HG03469 (cell line): ENCODE data around the gene SLC39A9.

Source experiments
- ATAC-seq: cut with Tn5 transposase; IDR thresholded peaks from one replicate; pipeline ENCODE4 v1.9.1; 2021; ENCODE audit warnings: mild to moderate bottlenecking, moderate library complexity, moderate number of reproducible peaks; ENCODE audit not compliant: unreplicated experiment

Gene SLC39A9, protein sequence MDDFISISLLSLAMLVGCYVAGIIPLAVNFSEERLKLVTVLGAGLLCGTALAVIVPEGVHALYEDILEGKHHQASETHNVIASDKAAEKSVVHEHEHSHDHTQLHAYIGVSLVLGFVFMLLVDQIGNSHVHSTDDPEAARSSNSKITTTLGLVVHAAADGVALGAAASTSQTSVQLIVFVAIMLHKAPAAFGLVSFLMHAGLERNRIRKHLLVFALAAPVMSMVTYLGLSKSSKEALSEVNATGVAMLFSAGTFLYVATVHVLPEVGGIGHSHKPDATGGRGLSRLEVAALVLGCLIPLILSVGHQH

DNA sequence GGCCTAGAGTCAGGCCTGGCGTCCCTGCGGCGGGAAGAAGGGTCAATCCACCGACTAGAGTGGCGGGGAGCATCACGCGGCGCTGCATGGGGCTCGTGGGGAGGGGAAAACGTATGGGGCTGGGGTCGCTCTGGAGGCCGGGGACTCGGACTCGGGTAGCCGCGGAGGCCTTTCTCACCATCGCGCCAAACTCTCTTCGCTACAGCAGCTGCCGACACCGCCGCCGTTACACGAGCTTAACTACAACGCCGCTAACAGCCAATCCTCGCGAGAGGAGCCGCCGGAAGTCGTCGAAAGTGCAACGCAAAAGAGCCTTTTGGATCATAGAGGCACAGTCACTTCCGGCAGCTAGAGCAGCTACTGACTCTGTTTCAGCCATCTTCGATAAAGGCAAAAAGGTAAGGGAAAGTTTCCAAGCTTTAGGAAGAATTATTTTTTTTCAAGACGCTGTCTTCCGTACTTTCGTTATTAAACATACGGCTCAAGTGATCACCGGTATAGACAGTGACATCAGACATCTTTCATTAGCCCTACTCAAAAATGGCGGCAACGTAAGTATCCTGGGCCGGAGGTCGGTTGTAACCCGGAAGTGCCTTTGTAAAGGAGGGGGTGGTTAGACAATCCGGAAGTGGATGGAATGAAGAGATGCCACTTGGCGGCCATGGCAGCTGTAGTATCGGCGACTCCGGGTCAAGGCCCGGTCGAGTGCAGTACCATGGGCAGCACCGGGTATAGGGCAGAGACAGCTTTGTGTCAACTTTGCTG is at the start of gene SLC39A9, which contains the start of gene ERH:
Gene SLC39A9, plus strand, starts transcription at position 640 of the 765 bp plus-strand sequence. CDS start 678 bp downstream, outside the sequence.
Gene ERH, minus strand, starts transcription at position 247 of the 765 bp plus-strand sequence. Its CDS starts 66 bp downstream, at position 181.
- ATAC-seq, result peak; percentile 76

DNA sequence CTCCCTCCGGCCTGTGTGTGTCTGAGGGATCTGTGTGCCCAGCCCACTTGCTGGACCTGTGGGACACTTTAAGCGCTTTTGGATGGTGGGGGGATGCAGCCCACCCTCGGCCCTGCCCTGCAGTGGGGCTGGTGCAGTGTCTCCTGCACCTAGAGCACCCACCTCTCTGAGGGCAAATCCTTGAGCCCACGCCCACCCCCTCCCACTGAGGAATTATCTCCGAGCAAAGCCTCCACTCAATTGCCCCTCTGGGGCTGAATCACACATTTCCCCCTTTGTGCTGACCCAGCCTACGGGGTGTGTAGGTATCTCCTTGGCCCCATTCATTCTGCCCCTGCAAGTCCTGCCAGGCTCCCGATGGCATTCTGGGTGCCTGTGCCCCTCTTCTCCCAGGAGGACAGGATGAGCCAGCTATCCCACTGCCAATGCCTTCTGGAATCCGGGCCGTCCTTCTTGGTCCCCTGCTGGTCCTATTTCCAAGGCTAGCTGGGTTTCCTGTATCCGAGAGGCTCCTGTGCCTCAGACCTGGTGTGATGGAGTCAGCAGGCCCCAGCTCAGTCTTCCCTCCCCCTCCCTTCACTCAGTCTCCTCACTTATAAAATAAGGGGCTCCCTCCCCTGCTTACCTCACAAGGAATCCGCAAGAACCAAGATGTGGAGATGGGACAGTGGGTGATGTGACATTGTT is 49.3 kb upstream of the SLC39A9 start:
- ATAC-seq, result no peak

DNA sequence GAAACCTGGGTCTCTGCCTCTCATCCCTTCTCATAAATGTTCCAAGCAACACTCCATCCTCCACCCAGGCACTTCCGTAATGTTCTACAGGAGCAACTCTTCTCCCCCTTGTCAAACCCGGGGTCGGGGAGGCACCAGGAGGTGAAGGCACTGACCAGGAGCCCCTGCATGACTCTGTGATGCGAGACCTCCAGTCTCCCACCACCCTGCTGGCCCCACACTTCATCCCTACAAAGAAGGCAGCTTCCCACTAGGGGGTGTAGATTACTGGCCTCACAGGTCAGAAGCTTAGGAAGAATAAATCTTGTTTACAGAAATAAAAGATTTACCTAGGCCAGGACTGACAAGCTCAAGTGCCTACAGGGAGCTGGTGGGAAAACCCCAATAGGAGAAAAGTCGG is 47.6 kb upstream of the SLC39A9 start:
- no peak for ATAC-seq

DNA sequence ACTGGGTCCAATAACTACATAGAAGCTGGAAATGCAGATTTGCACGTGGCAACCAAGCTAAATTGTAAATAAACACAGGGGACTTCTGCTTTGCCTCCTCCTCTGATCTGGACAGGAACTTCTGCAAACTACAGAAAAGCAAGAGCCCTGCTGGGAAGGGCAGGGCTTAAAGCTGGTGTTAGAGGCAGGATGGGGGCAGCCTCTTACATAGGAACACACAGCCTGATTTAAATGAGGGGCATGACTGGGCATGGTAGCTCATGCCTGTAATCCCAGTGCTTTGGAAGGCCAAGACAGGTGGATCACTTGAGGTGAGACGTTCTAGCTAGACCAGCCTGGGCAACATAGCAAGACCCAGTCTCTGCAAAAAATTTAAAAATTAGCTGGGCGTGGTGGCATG is 47.1 kb upstream of the SLC39A9 start:
- ATAC-seq, result no peak

DNA sequence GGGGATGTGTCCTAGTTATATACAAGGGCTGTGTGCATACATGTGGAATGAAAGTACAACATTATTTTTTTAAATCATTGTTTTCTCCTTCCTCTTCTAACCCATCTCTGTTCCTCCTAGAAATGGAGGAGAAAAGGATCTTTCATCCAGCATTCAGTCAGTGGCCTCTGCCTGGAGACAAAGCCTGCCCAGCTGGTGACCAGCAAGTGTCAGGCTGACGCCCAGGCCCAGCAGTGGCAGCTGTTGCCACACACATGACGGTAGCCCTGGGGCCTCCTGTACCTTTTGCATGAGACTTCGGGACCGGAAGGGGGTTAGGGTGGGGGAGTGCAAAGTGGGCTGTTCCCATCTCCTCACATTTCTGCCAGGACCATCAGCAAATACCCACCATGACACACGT is 46.6 kb upstream of the SLC39A9 start:
- ATAC-seq, result no peak

DNA sequence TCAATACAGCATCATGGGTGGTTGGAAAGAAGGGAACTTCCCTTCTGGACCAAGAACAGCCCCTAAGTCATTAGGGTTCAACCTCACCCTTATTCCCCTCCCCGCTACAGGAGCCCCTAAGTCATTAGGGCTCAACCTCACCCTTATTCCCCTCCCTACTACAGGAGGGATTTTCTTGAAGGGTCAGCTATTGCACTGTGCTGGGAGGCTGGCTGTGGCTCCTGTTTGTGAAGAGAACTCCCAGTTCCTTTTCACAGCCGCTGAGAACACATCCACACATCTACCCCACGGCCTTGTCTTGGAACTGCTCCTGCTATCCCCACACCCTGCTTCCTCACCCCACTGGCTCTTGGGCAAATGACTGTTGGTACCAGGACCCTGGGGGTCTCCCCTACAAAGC is 45.3 kb upstream of the SLC39A9 start:
- no peak for ATAC-seq

DNA sequence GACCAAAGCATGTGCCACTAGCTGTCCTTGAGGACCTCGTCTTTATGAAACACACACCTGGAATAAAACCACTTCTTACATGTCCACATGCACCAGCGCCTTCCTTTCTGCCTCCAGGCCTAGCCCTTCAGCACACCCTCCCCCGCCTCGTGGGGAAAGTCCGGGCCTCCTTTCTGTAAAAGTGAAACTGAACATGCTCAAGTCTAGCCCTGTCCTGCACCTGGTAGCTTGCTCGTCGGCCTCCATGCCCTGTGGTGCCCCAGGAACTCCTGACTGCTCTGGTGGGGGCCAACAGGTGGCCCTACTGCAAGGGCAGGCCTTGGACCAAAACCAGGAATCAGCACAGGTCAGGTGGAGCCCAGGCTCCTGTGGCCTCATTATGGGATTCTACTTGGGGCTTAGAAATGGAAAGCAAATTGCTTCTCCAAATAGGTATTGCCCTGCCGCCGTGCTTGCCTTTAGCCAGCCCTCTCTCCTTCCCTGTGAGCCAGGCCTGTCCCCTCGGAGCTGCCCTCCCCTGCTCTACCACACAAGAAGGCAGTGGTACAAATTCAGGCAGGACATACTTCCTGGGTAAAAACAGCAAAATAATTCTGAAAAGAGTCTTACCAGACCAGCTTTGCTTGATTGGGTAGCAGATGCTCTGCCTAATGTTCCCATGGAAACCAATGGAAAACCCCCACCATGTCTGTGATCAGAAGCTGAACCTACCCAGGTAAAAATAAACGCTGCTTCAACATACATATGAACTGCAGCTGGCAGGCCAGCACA is 43.9 kb upstream of the SLC39A9 start:
- peak; percentile 48 for ATAC-seq

DNA sequence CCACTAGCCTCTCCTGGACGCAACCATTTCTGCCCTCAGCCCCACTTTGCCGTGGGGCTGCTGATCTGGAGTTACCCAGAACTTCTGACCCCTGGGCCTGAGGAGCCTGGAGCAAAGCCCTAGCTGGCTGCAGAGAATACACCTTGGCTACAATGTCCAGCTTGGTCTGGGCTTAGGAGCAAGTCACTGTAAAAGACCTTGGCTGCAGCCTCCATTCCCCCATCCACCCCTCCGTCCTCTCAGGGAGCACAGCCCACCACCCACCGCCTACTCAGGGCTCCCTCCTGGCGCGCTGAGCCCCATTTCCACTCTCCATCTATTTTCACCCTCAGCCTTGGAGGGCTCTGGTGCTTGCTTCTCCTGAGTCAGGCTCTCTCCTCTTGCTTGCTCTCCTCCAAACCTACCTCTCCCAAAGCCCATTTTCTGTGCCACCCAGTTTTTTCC is 43.3 kb upstream of the SLC39A9 start:
- peak; percentile 2 for ATAC-seq

DNA sequence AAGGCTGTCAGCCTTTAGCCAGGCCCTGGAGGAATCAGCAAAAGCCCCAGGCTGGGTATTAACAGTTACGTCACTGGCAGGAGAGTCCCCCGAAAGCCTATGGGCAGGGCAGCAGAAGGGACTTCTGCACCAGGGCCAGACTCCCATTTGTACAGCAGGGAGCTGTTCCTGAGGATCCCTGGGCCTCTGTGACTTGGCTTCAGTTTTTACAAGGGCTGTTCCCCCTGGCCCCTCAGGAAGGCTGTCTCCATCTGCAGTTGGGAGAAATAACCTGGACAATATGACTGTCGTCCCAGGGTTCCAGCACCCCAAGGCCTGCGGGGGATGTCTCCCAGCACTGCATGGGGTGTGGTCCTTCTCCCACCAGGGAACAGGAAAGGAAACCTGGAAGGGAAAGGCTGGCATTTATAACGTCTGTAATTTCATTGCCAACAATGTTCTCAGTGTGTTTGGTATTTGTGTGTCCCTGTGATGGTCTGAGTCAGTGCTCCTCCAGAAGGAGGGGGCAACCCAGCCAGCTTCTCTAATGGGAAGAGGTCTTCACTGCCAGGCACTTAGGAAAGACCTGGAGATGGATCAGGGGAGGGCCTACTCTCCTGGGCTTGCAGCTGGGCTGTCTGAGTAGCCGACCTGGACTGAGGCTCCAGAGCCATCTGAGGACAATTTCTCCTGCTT is 42.7 kb upstream of the SLC39A9 start:
- no peak for ATAC-seq

DNA sequence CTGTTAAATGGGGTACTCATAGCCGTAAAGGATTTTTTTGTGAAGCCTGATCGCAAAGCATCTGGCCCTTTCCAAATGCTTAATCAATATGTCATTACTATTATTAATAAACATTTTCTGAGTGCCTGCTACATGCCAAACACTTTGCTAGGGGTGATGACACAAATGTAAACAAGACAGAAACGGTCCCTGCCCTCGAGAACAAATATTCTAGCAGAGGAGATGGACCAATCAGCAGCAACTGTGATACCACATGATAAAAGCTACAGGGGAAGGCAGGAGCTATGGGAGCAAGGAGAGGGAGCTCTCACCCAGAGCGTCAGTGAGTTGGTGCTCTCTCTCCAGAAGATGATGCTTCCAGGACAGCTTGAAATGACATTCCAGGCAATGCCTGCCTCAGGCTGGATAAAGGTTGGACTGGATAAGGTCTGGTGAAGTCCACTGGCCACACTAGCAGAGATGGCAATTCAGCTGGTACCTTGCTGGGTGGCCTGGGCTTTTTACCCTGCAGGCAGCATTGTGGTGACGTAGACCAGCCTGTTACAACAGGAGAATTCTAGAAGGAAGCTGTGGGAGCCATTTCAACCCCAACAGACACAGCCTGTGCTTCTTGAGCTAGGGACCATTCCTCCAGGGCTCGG is 41.5 kb upstream of the SLC39A9 start:
- no peak for ATAC-seq

DNA sequence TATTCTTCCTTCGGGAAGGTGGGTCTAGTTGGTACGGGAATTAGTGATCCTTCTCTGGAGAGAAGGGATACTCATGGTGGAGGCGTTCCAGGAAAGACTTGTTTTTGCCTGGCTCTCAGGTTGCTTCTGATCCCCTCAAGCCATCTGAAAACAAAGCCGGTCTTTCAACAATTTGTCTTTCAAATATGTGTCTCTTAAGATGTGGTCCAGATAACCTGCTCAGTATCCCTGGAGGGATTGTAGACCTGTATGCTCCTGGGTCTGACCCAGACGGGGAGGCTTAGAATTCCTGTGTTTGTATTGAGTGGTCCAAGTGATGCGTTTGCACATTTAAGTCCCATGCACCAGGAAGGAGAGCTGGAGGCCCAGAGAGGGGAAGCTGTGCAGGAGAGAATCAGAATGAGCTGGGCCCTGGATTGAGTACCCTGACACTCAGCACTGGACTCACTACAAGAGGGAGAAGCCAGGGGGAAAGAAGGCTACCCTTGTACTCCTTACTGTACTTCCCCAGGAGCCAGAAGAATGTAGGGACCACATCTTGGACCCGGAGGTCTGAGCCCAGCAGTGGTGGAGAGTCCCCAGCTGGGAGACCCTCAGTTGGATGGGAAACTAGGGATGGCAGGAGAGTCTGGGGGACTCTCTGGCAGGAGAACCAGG is 40.8 kb upstream of the SLC39A9 start:
- no peak for ATAC-seq

DNA sequence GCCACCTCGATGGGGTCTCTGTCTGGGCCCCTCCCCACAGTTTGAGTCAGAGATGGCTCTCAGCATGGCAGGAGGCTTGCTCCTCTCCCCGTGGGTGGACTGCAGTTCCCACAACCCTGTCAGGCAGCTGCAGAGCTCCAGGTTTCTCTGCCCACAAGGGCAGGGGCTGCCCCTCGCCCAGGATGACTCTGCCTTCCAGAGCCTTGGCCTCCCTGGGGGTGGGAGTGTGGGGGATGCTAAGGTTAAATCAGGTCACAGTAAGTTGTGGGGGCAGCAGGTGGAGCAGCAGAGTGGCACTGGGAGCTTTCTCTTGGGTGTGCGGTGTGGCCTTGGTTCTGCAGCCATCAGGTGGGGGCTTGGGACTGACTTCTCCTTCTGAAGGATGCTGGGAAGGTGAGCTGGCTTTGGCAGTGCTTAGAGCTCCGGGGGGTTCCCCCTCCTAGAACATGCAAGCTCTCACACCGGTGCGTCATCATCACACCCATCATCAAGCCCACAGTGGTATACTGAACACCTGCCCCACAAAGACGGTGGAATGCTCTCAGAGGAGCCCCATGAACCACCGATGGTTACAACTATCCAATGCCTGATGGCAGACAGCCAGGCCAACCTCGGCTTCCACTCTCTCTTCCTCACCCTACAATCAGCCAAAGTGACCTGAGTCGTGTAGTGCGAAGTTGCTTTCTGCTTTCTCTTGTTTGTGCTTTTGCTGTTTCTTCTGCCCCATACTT is 40.1 kb upstream of the SLC39A9 start:
- ATAC-seq, result no peak

DNA sequence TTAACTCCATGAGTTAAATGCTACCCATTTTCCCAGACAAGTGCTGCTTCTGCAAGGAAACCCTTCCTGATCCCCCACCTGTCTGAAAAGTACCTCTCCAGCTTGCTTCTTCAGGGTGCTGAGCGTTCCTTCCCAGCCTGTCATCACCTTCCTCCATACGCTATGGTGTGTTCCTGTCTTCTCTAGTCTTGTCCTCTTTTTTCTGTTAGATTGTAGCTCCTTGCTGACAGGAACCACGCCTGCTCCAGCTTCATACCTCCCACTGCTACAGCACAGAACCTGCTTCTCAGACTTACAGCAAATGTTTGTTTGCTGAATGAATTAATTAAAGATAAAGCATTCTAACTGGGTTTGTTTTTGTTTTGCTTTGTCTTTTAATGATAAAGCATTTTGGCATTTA is 39.5 kb upstream of the SLC39A9 start:
- no peak for ATAC-seq

DNA sequence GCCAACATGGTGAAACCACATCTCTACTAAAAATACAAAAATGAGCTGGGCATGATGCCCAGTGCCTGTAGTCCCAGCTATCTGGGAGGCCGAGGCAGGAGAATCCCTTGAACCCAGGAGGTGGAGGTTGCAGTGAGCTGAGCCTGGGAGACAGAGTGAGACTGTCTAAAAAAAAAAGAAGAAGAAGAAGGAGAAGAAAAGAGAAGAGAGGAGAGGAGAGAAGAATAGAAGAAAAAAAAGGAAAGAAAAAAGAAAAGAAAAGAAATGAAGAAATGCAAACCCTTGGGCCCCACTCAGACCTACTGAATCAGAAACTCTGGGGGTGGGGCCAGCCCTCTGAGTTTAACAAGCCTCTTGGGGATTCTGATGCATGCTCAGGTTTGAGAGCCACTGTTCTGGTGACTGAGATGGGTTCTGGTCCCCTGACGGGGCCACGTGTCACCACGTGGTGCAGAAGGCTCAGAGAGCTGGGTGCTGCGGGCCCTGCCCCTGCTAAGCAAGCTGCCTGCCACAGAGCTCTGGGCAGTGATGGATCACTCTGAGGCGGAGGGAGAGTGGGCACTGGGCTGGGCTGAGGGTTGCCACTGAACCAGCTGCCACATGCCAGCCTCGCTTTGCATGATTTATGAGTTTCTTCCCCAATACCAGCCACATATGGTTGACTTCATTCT is 37.9 kb upstream of the SLC39A9 start:
- no peak for ATAC-seq

DNA sequence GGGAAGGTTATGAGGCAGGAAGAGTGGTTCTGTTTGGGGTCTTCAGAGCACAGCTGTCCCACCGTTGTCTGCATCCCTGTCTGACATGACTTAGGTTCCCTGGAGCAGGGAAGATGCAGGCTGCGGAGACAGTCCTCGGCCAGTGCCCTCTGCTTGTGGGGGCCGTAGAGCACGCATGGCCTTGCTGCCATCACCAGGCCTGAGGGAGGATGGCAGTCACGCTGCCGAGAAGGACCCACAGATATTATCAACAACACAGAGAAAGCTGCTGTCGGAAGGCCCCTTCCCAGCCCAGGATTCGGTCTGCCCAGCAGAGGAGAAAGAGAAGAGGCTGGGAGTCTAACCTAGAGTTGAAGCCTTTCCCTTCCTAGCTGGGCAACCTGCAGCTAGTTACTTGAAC is 35.4 kb upstream of the SLC39A9 start:
- no peak for ATAC-seq

DNA sequence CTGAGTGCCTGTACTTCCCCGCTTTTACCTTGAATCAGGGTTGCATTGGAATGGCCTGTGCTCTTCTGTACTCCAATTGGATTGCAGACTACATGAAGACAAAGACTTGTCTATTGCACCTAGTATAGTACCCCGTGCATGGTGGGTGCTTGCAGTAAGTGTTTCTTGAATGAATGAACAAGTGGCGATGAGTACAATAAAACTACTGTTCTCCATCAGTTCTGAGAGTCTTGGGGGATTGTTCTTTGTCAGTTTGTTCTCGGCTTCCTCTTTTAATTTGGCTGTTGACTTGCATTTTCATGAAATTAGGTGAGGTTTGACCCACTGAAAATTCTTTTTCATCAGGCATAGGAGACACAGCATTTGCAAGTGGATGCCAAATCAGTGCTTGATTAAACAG is 34.5 kb upstream of the SLC39A9 start:
- no peak for ATAC-seq

DNA sequence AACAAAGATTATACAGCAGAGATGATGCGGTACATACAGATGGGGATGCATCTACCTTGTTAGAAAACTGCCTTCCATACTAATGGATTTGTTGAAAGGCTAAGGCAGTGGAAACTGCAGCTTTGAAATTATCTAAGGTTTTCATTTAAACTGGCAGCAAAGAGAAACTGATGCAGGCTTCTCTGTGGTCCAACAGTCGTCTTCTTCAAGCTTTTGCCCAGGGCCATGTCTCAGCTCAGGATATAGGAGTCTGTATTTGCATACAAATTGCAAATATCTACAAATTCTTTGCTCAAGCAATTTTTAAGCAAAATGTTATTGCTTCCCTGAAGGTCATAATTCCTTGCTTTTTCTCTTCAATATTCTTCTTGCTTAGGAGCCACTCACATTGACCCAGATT is 34.1 kb upstream of the SLC39A9 start:
- no peak for ATAC-seq

DNA sequence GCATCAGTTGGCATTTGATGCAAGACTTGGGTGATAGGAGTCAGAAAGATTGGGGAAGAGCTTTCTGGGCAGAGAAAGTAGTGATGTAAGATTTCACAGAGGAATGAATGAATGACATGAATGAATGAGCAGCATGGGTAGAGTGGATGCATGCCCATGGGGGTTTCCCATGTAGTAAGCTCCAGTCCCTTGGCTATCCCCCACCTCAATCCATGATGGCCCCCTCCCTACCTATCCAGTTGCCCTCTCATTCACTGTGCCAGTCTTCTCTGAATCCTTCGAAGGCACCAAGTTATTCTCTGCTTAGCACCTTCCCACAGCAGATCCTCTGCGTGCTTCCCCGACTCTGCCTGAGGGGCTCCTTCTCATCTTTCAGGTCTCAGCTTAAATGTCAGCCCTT is 32.4 kb upstream of the SLC39A9 start:
- no peak for ATAC-seq
